Endothelial cell of umbilical vein (primary cell): ENCODE measurements around the gene SCGB3A1. TPM values are rescaled to one million over a fixed set of nuclear protein-coding genes. Genes with fewer than 3 reads are reported as not detected.

Experiments used
- BruUV-seq: library from RNA; stranded (reverse); fragments of 400-500 nt; replicated peaks from 2 replicates; lab custom pipeline; 2021; lab: Mats Ljungman, UMichigan
- CTCF ChIA-PET: fragments of 300-600, 350-600 bp; sonication (Branson Sonifier 250); formaldehyde crosslinking; loops from one replicate; lab custom pipeline; 2021; ENCODE audit warnings: antibody characterized with exemption, inconsistent platforms; lab: Charles Lee
- POLR2A ChIA-PET: fragments of 300-600, 350-600 bp; sonication (Branson Sonifier 250); formaldehyde crosslinking; loops from one replicate; lab custom pipeline; 2021; ENCODE audit warnings: antibody characterized with exemption, inconsistent platforms; lab: Charles Lee
- DNase-seq: peaks from one replicate; pipeline ENCODE4 v3.0.0-alpha.2; 2011; ENCODE audit warnings: low read depth, low spot score
- FAIRE-seq: peaks from 2 replicates; lab custom pipeline; 2011; peaks lifted over from hg19 to GRCh38; lab: Jason Lieb, UNC
- H2AFZ ChIP-seq: 2 replicates; pipeline ENCODE4 v1.6.0; 2012; ENCODE audit warnings: low read depth, low read length, control low read depth, inconsistent platforms
- H3K27ac ChIP-seq: 2 replicates; pipeline ENCODE4 v1.5.1; 2011; ENCODE audit warnings: low read depth, mild to moderate bottlenecking, control low read depth, low read length, moderate library complexity; ENCODE audit not compliant: insufficient read depth
- H3K27me3 ChIP-seq, 2 experiments: 2 replicates each; pipeline versions ENCODE4 v1.6.0 to v1.6.1; 2011; ENCODE audit warnings: low read length in 2 of 2, mixed read lengths in 1 of 2; ENCODE audit not compliant: control insufficient read depth in 2 of 2, insufficient read depth in 2 of 2
- H3K36me3 ChIP-seq, 2 experiments: 2 replicates in 1 of 2; 3 replicates in 1 of 2; pipeline ENCODE4 v1.5.1; 2011; ENCODE audit warnings: low read length in 2 of 2, mild to moderate bottlenecking in 1 of 2, moderate library complexity in 1 of 2; ENCODE audit not compliant: control insufficient read depth in 2 of 2, insufficient read depth in 2 of 2; ENCODE audit errors: extremely low read depth in 1 of 2
- H3K4me1 ChIP-seq: 3 replicates; pipeline ENCODE4 v1.5.1; 2011; ENCODE audit warnings: mild to moderate bottlenecking, low read length; ENCODE audit not compliant: control insufficient read depth, insufficient read depth; ENCODE audit errors: extremely low read depth
- H3K4me2 ChIP-seq: 2 replicates; pipeline ENCODE4 v1.6.1; 2011; ENCODE audit warnings: low read length, control low read depth, mixed read lengths; ENCODE audit not compliant: insufficient read depth
- H3K4me3 ChIP-seq, 3 experiments: fragments of 200-600 bp in 1 of 3; sonication (generic), shearing (Covaris generic) in 1 of 3; replicated peaks in 1 of 3; 2 replicates each; pipeline ENCODE4 v1.5.1; 2011 to 2016; ENCODE audit warnings: control low read depth in 3 of 3, low read length in 3 of 3, mild to moderate bottlenecking in 2 of 3, inconsistent platforms in 1 of 3, low read depth in 1 of 3, moderate library complexity in 1 of 3; ENCODE audit not compliant: insufficient read depth in 1 of 3
- H3K79me2 ChIP-seq: 2 replicates; pipeline ENCODE4 v1.6.0; 2012; ENCODE audit warnings: low read length, inconsistent platforms; ENCODE audit not compliant: control insufficient read depth, insufficient read depth
- H3K9ac ChIP-seq: replicated peaks from 2 replicates; pipeline ENCODE3; 2011; ENCODE audit warnings: low read length, control low read depth; ENCODE audit not compliant: insufficient read depth; ENCODE audit errors: extremely low read depth
- H3K9me1 ChIP-seq: replicated peaks from 3 replicates; pipeline ENCODE4 v1.6.0; 2011; ENCODE audit warnings: mild to moderate bottlenecking, low read length; ENCODE audit not compliant: control insufficient read depth, insufficient read depth; ENCODE audit errors: extremely low read depth
- H3K9me3 ChIP-seq: replicated peaks from 2 replicates; pipeline ENCODE4 v1.5.1; 2012; ENCODE audit warnings: low read length, inconsistent platforms; ENCODE audit not compliant: control insufficient read depth, insufficient read depth
- H4K20me1 ChIP-seq: replicated peaks from 2 replicates; pipeline ENCODE3; 2011; ENCODE audit warnings: mild to moderate bottlenecking, low read length; ENCODE audit not compliant: control insufficient read depth, insufficient read depth; ENCODE audit errors: extremely low read depth
- GATA2 ChIP-seq: IDR thresholded peaks from 2 replicates; pipeline ENCODE4 v1.7.0; 2011; ENCODE audit warnings: low read depth, mild to moderate bottlenecking, moderate library complexity, mixed read lengths, low read length; ENCODE audit not compliant: insufficient read length, insufficient read depth
- JUN ChIP-seq: IDR thresholded peaks from 2 replicates; pipeline ENCODE4 v1.6.1; 2011; ENCODE audit warnings: borderline replicate concordance, low read depth; ENCODE audit not compliant: insufficient read length, insufficient read depth
- MAX ChIP-seq: IDR thresholded peaks from 2 replicates; pipeline ENCODE4 v1.6.1; 2011; ENCODE audit not compliant: insufficient read depth, insufficient read length
- MYC ChIP-seq: IDR thresholded peaks from one replicate; pipeline ENCODE4 v1.6.1; 2011; ENCODE audit warnings: mild to moderate bottlenecking, low read depth, low read length
- POLR2A ChIP-seq: IDR thresholded peaks from 2 replicates; pipeline ENCODE4 v1.6.1; 2012; ENCODE audit warnings: low read depth, mild to moderate bottlenecking, control low read depth, low read length
- POLR2AphosphoS5 ChIP-seq: IDR thresholded peaks from 2 replicates; pipeline ENCODE4 v1.6.1; 2012; ENCODE audit warnings: low read depth, mild to moderate bottlenecking, control low read depth, low read length, moderate library complexity; ENCODE audit not compliant: insufficient read depth
- dilution Hi-C: fragments of 300-500 bp; cut with MboI; formaldehyde crosslinking; loops from one replicate; pipeline ENCODE4 v1.15.0; 2019; ENCODE audit warnings: low sequenced_read_pairs; ENCODE audit not compliant: extremely low pct_ligation_motif_present
- intact Hi-C: fragments of 100-400 bp; cut with micrococcal nuclease; formaldehyde crosslinking; loops from one replicate; pipeline ENCODE4 v1.10.0; 2022
- polyA plus RNA-seq, 4 experiments: library from polyadenylated mRNA; depleted of rRNA in 3 of 4; stranded (reverse) in 3 of 4; unstranded in 1 of 4; fragments of >200 nt; gene quantifications; 2 replicates each; pipeline versions ENCODE4 v1.2.1 to v1.2.3, GENCODE V29; 2011 to 2012; ENCODE audit warnings: missing spikeins in 1 of 4
- total RNA-seq: library from RNA; stranded (reverse); gene quantifications from 2 replicates; pipeline ENCODE4 v1.2.3, GENCODE V29; 2021

Gene SCGB3A1
- total and polyA plus RNA-seq, 2 donors (not counting 3 experiments of a cell fraction or from before 2014, with no cell fraction given) = 0.73 TPM; not detected in 1

- no peak overlapping the region for H3K27ac ChIP-seq
- BruUV-seq = no TSS peak
- no peaks in the 10 kb centered on the region for H3K9me3 ChIP-seq
- intact Hi-C loops (no loop called here), dilution Hi-C loops (no loop called here)
- CTCF ChIA-PET = no interaction called here
- DNase-seq (no peak), FAIRE-seq (no peak)
- no peaks in the 10 kb centered on the region for H3K27me3 ChIP-seq
- H3K9me1 ChIP-seq = no peaks in the 10 kb centered on the region
- H3K4me1 ChIP-seq = no peaks in the 10 kb centered on the region
- H2AFZ ChIP-seq = no peak overlapping the region
- no peak overlapping the region for H3K9ac ChIP-seq
- no peaks in the 10 kb centered on the region for H3K79me2 ChIP-seq
- H3K4me3 ChIP-seq = no peak overlapping the region
- POLR2A ChIA-PET = no interaction called here
- no peaks in the 10 kb centered on the region for H4K20me1 ChIP-seq
- TF ChIP-seq MAX (no peak), MYC (no peak), POLR2A (no peak), JUN (no peak), GATA2 (no peak)
- H3K36me3 ChIP-seq = peaks cover 0 to 14% of the 10 kb centered on the region in 2 experiments
- H3K4me2 ChIP-seq = no peak overlapping the region
Measured at GRCh38 chr5:180631549-180632383, 40.5 kb upstream of the SCGB3A1 start.

- BruUV-seq = no TSS peak
- Histone ChIP-seq H3K4me1 (no peaks in the 10 kb centered on the region), H3K79me2 (no peaks in the 10 kb centered on the region), H3K27me3 (no peaks in the 10 kb centered on the region), H2AFZ (no peak overlapping the region), H3K9me1 (no peaks in the 10 kb centered on the region), H4K20me1 (no peaks in the 10 kb centered on the region), H3K36me3 (peaks cover 0 to 14% of the 10 kb centered on the region in 2 experiments), H3K9me3 (no peaks in the 10 kb centered on the region), H3K27ac (no peak overlapping the region), H3K4me2 (no peak overlapping the region), H3K4me3 (no peak overlapping the region), H3K9ac (no peak overlapping the region)
- ChIA-PET POLR2A (no interaction called here), CTCF (no interaction called here)
- dilution Hi-C loops = no loop called here
- TF ChIP-seq POLR2AphosphoS5 (no peak), GATA2 (no peak), MAX (no peak), JUN (no peak)
- intact Hi-C loops = no loop called here
- DNase-seq (no peak), FAIRE-seq (no peak)
Measured at GRCh38 chr5:180630426-180630825, 39.1 kb upstream of the SCGB3A1 start.
